HG02981 (cell line): ENCODE results near the gene LIPE.
"Not testable (repeated sequence)": the region's sequence is repeated elsewhere in the genome, so short reads cannot be mapped to it uniquely, and the experiment has no call there.

Experiments
- ATAC-seq: cut with Tn5 transposase; IDR thresholded peaks from one replicate; pipeline ENCODE4 v1.9.1; 2021; ENCODE audit warnings: mild to moderate bottlenecking, moderate library complexity; ENCODE audit not compliant: unreplicated experiment

The LIPE gene

GRCh38 chr19:42450314-42450934 is 23.2 kb upstream of the LIPE start:
- peak; percentile 76 for ATAC-seq

GRCh38 chr19:42448306-42448705 is 21.1 kb upstream of the LIPE start:
- ATAC-seq, result not testable (repeated sequence)

GRCh38 chr19:42445948-42446347 is 18.8 kb upstream of the LIPE start:
- ATAC-seq, result no peak

- no peak for ATAC-seq
Observed at GRCh38 chr19:42443944-42444398, 16.8 kb upstream of the LIPE start.

GRCh38 chr19:42442833-42443232 is 15.6 kb upstream of the LIPE start, which contains the start of gene CXCL17:
CXCL17 (minus strand) TSS chr19:42442946; CDS start chr19:42442832, 114 bp downstream.
- ATAC-seq, result no peak

- ATAC-seq, result no peak
Observed at GRCh38 chr19:42441049-42441445, 13.9 kb upstream of the LIPE start.

- ATAC-seq, result no peak
Observed at GRCh38 chr19:42440357-42441048, 13.3 kb upstream of the LIPE start.

- no peak for ATAC-seq
Observed at GRCh38 chr19:42436006-42436405, 8.8 kb upstream of the LIPE start.

- ATAC-seq, result no peak
Observed at GRCh38 chr19:42435316-42435715, 8.1 kb upstream of the LIPE start.

GRCh38 chr19:42433503-42434260 is 6.5 kb upstream of the LIPE start:
- no peak for ATAC-seq

- ATAC-seq, result no peak
Observed at GRCh38 chr19:42431486-42431885, 4.3 kb upstream of the LIPE start.

GRCh38 chr19:42428676-42429075 is 1.5 kb upstream of the LIPE start:
- no peak for ATAC-seq

- no peak for ATAC-seq
Observed at GRCh38 chr19:42426643-42427042, 545 bp downstream of the LIPE start.

GRCh38 chr19:42424712-42425131 is 2.5 kb downstream of the LIPE start:
- ATAC-seq, result no peak

- no peak for ATAC-seq
Observed at GRCh38 chr19:42424345-42424707, 2.9 kb downstream of the LIPE start.

- ATAC-seq, result peak; percentile 91
Observed at GRCh38 chr19:42423462-42424344, 3.5 kb downstream of the LIPE start.

GRCh38 chr19:42422901-42423461 is 4.2 kb downstream of the LIPE start:
- peak; percentile 29 for ATAC-seq

- no peak for ATAC-seq
Observed at GRCh38 chr19:42422092-42422900, 4.9 kb downstream of the LIPE start.

- no peak for ATAC-seq
Observed at GRCh38 chr19:42421591-42422031, 5.6 kb downstream of the LIPE start.

GRCh38 chr19:42421101-42421500 is 6.1 kb downstream of the LIPE start:
- no peak for ATAC-seq
